Measurements from ENCODE around the gene PTGES2. TPM values are rescaled to one million over a fixed set of nuclear protein-coding genes. Genes with fewer than 3 reads are reported as not detected.
A peak's percentile ranks its signal among the peaks of the same experiment; 100 is the strongest.

The PTGES2 gene
- total RNA-seq, 1 donor from 2014 or later: 58.5 TPM

DNA sequence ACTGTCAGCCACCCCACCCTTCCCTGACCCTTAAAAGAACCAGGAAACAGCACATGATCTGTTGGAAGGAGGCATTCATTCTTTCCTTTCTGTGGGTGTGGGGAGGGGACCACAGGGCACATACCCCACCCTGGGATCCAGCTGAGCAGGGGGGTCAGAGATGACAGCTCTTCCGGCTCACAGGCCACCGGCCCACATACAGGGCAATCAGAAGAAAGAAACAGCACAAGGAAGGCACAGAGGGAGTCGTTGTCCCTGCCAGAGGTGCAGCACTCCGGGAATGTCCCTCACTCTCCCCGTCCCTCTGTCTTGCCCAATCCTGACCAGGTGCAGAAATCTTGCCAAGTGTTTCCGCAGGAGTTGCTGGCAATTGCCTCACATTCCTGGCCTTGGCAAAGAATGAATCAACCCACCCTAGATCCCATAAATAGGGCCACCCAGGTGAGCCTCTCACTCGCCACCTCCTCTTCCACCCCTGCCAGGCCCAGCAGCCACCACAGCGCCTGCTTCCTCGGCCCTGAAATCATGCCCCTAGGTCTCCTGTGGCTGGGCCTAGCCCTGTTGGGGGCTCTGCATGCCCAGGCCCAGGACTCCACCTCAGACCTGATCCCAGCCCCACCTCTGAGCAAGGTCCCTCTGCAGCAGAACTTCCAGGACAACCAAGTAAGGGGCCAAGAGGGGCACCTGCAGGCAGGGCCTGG is 21.6 kb upstream of the PTGES2 start, which contains the start of gene LCN2:
LCN2 (plus strand) TSS at position 453 of the 701 bp plus-strand sequence; CDS start at position 526, 73 bp downstream.
- TF ChIP-seq, protein P1, sequence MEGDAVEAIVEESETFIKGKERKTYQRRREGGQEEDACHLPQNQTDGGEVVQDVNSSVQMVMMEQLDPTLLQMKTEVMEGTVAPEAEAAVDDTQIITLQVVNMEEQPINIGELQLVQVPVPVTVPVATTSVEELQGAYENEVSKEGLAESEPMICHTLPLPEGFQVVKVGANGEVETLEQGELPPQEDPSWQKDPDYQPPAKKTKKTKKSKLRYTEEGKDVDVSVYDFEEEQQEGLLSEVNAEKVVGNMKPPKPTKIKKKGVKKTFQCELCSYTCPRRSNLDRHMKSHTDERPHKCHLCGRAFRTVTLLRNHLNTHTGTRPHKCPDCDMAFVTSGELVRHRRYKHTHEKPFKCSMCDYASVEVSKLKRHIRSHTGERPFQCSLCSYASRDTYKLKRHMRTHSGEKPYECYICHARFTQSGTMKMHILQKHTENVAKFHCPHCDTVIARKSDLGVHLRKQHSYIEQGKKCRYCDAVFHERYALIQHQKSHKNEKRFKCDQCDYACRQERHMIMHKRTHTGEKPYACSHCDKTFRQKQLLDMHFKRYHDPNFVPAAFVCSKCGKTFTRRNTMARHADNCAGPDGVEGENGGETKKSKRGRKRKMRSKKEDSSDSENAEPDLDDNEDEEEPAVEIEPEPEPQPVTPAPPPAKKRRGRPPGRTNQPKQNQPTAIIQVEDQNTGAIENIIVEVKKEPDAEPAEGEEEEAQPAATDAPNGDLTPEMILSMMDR (conservative IDR thresholded peaks at IDR 0.05; ENCODE audit: low read depth, low read length): no peak
- H3K4me3 ChIP-seq (ENCODE audit: low read depth, low read length): no peak within 1 kb of the TSS
- DNase-seq (ENCODE audit: low read depth): peak; percentile 70

DNA sequence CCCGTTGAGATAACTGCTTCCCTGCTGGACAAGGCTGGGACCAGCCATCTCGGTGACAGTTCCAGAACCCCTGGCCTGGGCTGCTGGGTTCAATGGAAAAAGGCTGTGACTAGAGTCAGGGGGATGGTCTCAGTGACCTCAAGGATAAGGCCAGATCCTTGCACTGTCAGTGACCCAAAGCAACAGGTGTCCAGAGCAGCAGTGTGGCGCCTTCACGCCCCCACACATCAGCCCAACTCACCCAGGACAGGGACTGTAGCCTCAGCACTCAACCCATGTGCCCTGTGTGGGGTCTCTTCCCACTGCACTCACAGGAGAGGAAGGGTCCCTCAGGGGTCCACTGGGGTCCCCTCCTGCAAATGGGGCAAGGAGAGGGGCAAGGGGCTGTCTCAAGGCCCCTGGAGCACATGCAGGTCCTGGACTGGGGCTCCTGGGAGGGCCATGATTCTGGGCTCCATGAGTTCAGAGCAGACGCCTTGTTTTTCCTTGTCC is 21.0 kb upstream of the PTGES2 start:
- TF ChIP-seq, protein P1 (conservative IDR thresholded peaks at IDR 0.05; ENCODE audit: low read depth, low read length): no peak
- H3K4me3 ChIP-seq (ENCODE audit: low read depth, low read length): no peak overlapping the region
- no peak for DNase-seq (ENCODE audit: low read depth)

DNA sequence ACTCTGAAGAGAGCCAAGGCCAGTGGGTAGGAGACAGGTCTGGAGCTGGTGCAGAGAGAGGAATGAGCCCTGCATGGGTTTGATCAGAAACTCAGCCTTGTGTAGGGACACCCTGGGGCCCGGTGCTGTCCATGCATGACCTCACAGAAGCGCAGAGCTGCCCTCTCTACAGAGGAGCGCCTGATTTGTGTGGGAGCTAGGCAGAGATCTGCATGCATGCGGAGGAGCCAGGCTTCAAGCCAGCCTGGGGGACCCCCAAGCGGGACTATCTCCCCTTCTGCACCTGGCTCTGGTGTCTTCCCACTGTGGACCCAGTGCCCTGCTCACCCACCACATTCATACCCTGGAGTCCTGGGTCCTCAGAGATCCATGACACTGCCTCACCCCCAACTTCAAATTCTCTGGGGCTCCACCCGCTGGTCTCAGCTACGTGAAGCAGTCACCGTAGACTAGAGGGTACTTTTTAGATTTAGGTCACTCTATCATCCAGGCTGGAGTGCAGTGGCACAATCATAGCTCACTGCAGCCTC is 19.1 kb upstream of the PTGES2 start:
- TF ChIP-seq, protein P1 (conservative IDR thresholded peaks at IDR 0.05; ENCODE audit: low read depth, low read length): no peak
- no peak for DNase-seq (ENCODE audit: low read depth)
- no peak overlapping the region for H3K4me3 ChIP-seq (ENCODE audit: low read depth, low read length)

DNA sequence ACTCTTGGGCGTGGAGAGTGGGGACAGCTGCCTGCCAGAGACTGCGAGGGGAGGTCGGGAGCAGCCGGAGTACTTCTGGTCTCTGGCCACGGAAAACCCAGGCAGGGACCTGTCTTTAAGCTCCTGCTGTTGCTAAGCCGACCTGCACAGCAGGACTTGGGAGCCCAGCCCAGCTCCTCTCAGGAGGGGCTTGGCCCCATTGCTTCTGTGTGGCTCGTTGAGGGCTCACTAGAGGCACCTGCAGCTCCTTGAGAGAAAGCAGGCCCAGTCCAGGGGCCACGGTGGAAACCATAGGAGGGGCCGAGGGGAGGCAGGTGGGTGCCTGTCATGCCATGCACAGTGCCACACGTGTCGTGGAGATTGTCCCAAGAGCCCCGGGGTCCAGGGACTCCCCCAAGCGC is 18.4 kb upstream of the PTGES2 start:
- TF ChIP-seq, protein P1 (conservative IDR thresholded peaks at IDR 0.05; ENCODE audit: low read depth, low read length): no peak
- DNase-seq (ENCODE audit: low read depth): no peak
- no peak overlapping the region for H3K4me3 ChIP-seq (ENCODE audit: low read depth, low read length)

DNA sequence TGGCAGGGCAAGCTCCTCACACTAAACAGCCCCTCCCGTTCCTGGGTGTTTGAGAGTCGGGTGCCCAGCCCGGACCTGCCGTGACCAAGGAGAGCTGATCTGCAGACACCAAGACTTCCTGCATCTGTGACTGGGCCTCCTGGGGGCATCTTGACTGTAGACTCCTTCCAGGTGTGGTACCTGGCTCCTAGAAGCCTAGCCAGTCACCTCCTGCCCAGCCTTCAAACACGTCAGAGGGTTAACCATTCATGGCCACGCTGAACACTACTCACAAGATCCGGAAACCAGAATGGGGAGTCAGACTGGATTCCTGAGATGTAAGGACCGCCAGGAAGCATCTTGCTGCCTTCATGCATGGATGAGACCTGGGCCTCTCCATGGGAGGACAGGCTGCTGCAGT is 18.0 kb upstream of the PTGES2 start:
- H3K4me3 ChIP-seq (ENCODE audit: low read depth, low read length): no peak overlapping the region
- TF ChIP-seq, protein P1 (conservative IDR thresholded peaks at IDR 0.05; ENCODE audit: low read depth, low read length): no peak
- no peak for DNase-seq (ENCODE audit: low read depth)

DNA sequence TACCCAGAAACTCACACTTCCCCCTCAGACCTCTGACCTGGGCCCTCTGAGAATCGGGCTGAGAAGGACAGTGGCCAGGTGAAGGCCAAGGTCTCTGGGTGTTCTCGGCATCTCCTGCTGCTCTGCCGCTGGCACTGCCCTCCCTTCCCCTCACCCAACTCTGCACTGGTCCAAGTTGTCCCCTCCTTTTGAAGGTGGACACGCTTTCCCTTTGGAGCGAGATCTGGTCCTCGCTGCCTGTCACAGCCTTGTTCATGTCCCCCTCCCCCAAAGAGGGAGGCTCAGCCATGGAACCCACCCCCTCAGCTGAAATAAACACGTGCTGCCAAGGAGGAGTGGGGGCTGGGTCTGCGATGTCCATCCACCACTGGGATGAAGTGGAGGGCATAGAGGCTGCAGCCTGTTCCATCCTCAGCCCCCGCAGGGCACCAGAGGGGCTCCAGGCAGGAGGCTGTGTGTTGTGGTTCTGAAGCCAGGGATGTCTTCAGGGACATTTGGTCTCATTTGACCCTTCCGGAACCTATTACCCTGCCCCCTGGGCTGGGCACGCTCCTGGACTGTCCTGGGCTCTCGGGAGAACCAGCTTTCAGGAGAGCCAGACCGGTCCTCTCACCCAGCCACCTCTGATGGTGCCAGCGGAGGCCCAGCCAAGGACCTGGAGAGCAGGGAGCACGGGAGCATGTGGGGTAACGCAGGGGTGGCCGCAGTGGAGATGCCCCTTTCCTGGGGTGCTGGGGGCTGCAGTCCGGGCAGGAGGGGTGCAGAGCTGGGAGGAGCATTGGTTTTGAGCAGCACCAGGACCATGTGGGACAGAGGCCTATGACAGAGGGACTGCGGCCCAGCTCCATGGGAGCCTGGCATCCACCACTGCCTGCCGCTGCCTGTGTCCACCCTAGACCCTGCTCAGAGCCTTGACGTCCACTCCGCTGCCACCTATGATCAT is 17.0 kb upstream of the PTGES2 start:
- DNase-seq (ENCODE audit: low read depth): no peak
- H3K4me3 ChIP-seq (ENCODE audit: low read depth, low read length): no peak overlapping the region
- TF ChIP-seq, protein P1 (conservative IDR thresholded peaks at IDR 0.05; ENCODE audit: low read depth, low read length): no peak

All from epithelial cell of proximal tubule (primary cell).